Ascending aorta (tissue), 2 donors: ENCODE measurements around the gene ABCA4. TPM values are rescaled to one million over a fixed set of nuclear protein-coding genes. Genes with fewer than 3 reads are reported as not detected.

Experiments
- DNase-seq, 2 donors: peaks; one replicate each; pipeline ENCODE4 v3.0.0-alpha.2; 2019; ENCODE audit warnings: low spot score in 2 of 2
- H3K27ac ChIP-seq, 2 donors: fragments of 200-600 bp; sonication (generic); one replicate each; pipeline ENCODE4 v1.5.1; 2016 to 2017; ENCODE audit warnings: mild to moderate bottlenecking in 1 of 2
- H3K27me3 ChIP-seq: fragments of 200-600 bp; sonication (generic); one replicate; pipeline ENCODE4 v1.5.1; 2017
- H3K36me3 ChIP-seq, 2 donors: fragments of 200-600 bp; sonication (generic); one replicate each; pipeline ENCODE4 v1.5.1; 2016
- H3K4me1 ChIP-seq, 2 donors: fragments of 200-600 bp; sonication (generic); one replicate each; pipeline ENCODE4 v1.5.1; 2016 to 2017; ENCODE audit warnings: mild to moderate bottlenecking in 1 of 2
- H3K4me3 ChIP-seq, 2 donors: fragments of 200-600 bp; sonication (generic); one replicate each; pipeline ENCODE4 v1.5.1; 2016 to 2017; ENCODE audit warnings: mild to moderate bottlenecking in 1 of 2
- H3K9me3 ChIP-seq, 2 donors: fragments of 200-600 bp; sonication (generic); one replicate each; pipeline ENCODE4 v1.5.1; 2016
- CTCF ChIP-seq, 3 experiments: fragments of 200-600 bp in 2 of 3; fragments of 450-650 bp in 1 of 3; sonication (generic) in 2 of 3; IDR thresholded peaks; one replicate each; pipeline ENCODE4 v1.5.1; 2016 to 2019; ENCODE audit warnings: antibody characterized with exemption in 3 of 3, mild to moderate bottlenecking in 1 of 3, moderate library complexity in 1 of 3
- intact Hi-C: fragments of 100-400 bp; cut with DNase I; formaldehyde crosslinking; loops from one replicate; pipeline ENCODE4 v1.15.1; 2023
- total RNA-seq: library from RNA; depleted of rRNA; stranded (reverse); fragments of >200 nt; gene quantifications from one replicate; pipeline ENCODE4 v1.1.0, GENCODE V29; 2016

The ABCA4 gene
- total RNA-seq, 1 donor from 2014 or later: not detected

GRCh38 chr1:94050675-94051074, 70.3 kb downstream of the ABCA4 start:
- no peak overlapping the region for H3K4me3 ChIP-seq
- no peak for TF ChIP-seq CTCF (IDR thresholded peaks at IDR 0.05)
- H3K27me3 ChIP-seq: no peaks in the 10 kb centered on the region
- no peaks in the 10 kb centered on the region for H3K9me3 ChIP-seq
- H3K36me3 ChIP-seq: no peaks in the 10 kb centered on the region
- no peak overlapping the region for H3K27ac ChIP-seq
- peaks cover 4 to 33% of the 10 kb centered on the region in 2 donors for H3K4me1 ChIP-seq
- DNase-seq: no peak
- intact Hi-C loops: no loop called here

DNA sequence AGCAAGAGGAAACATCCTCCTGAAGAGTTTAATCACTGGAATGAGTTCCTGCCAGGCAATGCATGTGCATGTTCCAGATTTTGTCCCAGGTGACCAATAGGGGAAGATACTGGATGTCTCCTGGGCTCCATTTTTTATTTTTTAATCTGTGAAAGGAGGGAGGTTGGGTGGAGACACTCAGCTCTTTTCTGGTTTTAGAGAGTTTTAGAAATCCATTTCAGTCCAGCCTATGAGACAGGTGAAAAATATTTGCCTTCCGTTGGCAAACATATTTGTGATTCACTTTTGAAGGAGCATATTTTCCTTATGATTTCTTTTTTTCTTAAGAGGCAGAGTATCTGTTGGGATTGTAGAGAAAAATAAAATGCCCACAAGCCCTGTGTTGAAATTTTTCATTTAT, 70.7 kb downstream of the ABCA4 start:
- H3K27ac ChIP-seq: no peak overlapping the region
- H3K4me3 ChIP-seq: no peak overlapping the region
- no peaks in the 10 kb centered on the region for H3K36me3 ChIP-seq
- H3K9me3 ChIP-seq: no peaks in the 10 kb centered on the region
- intact Hi-C loops: no loop called here
- H3K27me3 ChIP-seq: no peaks in the 10 kb centered on the region
- no peak for DNase-seq
- no peak for TF ChIP-seq CTCF (IDR thresholded peaks at IDR 0.05)
- peaks cover 5 to 35% of the 10 kb centered on the region in 2 donors for H3K4me1 ChIP-seq

DNA sequence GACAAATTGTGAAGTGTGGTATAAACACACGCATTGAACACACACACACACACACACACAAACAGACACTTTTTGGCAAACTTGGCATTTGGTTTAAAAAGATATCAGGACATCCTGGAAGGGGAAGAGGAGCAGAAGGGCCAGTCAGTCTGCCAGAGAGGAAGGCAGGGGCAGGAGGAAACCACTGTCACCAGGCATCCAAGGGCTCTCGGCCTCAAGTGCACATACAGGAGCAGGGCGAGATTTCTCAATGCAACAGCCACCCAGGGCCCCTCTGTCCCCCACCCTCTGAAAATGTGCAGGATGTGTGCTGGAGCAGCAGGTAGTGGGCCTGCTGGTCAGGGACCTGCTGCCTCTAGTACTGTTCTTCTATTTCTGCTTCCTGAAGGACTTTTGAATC, 71.2 kb downstream of the ABCA4 start:
- Histone ChIP-seq H3K36me3 (no peaks in the 10 kb centered on the region), H3K4me1 (peaks cover 5 to 37% of the 10 kb centered on the region in 2 donors), H3K4me3 (no peak overlapping the region), H3K27me3 (no peaks in the 10 kb centered on the region), H3K27ac (no peak overlapping the region), H3K9me3 (no peaks in the 10 kb centered on the region)
- intact Hi-C loops: loop anchor here (2.0 to 5.0 kb wide), 3 partner anchors 45 to 368 kb away; partner anchors contain the start of genes ABCD3 and ARHGAP29
- no peak for DNase-seq
- no peak for TF ChIP-seq CTCF (IDR thresholded peaks at IDR 0.05)

DNA sequence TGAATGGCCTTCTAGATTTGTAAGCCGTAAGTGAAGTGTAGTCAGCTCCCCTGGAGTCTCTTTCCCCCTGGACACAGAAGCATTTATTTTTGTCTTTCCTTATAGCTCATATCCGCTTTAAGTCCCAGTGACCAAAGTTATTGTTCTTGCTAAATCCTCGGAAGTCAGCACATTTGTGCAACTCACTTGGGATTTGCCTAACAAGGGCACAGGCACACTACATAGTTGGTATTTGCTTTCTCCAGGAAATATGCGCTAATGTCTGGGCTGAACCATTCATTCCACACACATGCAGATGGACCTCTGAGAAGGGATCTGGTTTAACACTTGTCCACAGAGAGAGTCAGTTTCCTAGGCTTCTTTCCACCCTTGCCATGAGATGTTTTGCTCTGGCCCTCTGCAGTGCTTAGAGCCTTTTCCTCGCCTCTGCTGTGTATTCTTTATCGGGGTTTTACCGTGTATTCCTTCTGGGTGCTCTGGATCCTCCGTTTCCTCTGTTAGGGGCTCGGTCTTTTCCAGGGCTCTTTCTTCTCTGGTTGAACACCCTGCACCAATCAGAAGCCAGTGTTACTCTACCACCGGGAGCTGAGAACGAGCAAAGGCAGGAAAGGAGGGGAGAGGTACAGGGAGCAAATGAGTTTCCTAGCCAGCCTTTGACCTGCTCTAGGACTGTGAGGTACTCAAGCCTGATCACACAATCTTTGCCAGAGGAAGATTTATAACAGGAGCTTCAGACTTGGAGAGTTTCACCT, 72.4 kb downstream of the ABCA4 start:
- no peak for TF ChIP-seq CTCF (IDR thresholded peaks at IDR 0.05)
- intact Hi-C loops: loop anchor here (2.0 to 5.0 kb wide), 3 partner anchors 46 to 369 kb away; partner anchors contain the start of genes ABCD3 and ARHGAP29
- no peaks in the 10 kb centered on the region for H3K36me3 ChIP-seq
- peaks cover 5 to 41% of the 10 kb centered on the region in 2 donors for H3K4me1 ChIP-seq
- no peaks in the 10 kb centered on the region for H3K9me3 ChIP-seq
- H3K4me3 ChIP-seq: no peak overlapping the region
- H3K27me3 ChIP-seq: no peaks in the 10 kb centered on the region
- DNase-seq: peak in 1 of 2 donors; percentile 75
- H3K27ac ChIP-seq: peak overlapping the region; percentile 77 to 89

- no peak for DNase-seq
- H3K4me3 ChIP-seq: no peak overlapping the region
- H3K27me3 ChIP-seq: no peaks in the 10 kb centered on the region
- no peaks in the 10 kb centered on the region for H3K36me3 ChIP-seq
- H3K9me3 ChIP-seq: no peaks in the 10 kb centered on the region
- intact Hi-C loops: loop anchor here (2.0 to 5.0 kb wide), 4 partner anchors 13 to 369 kb away; partner anchors contain the start of genes ABCD3 and ARHGAP29
- H3K27ac ChIP-seq: peak overlapping the region; percentile 77 to 89
- no peak for TF ChIP-seq CTCF (IDR thresholded peaks at IDR 0.05)
- H3K4me1 ChIP-seq: peaks cover 5 to 41% of the 10 kb centered on the region in 2 donors
Observed at GRCh38 chr1:94047949-94048348, 73.0 kb downstream of the ABCA4 start.
